B cell (primary cell): Measurements from ENCODE around the gene KNL1. TPM values are rescaled to one million over a fixed set of nuclear protein-coding genes. Genes with fewer than 3 reads are reported as not detected.
"Not testable (repeated sequence)": the region's sequence is repeated elsewhere in the genome, so short reads cannot be mapped to it uniquely, and the experiment has no call there.

Experiments used
- ATAC-seq: fragments of 200-7000 bp; cut with Tn5 transposase; one replicate; pipeline ENCODE4 v1.10.0; 2021; ENCODE audit warnings: low read depth, mild to moderate bottlenecking, moderate number of reproducible peaks, moderate library complexity
- CTCF ChIA-PET: fragments of 350-600 bp; sonication (Branson Sonifier 250); formaldehyde crosslinking; loops from one replicate; lab custom pipeline; 2021; ENCODE audit warnings: antibody characterized with exemption, inconsistent platforms; lab: Charles Lee
- POLR2A ChIA-PET: fragments of 350-600 bp; sonication (Branson Sonifier 250); formaldehyde crosslinking; loops from one replicate; lab custom pipeline; 2021; ENCODE audit warnings: antibody characterized with exemption; lab: Charles Lee
- DNase-seq: peaks from one replicate; pipeline ENCODE4 v3.0.0; 2013
- H2AFZ ChIP-seq: 2 replicates; pipeline ENCODE4 v1.6.1; 2012; ENCODE audit warnings: mild to moderate bottlenecking, low read depth, low read length; ENCODE audit not compliant: insufficient read depth, poor library complexity, severe bottlenecking
- H3K27ac ChIP-seq, 2 donors: 1 replicate in 1 of 2; 2 replicates in 1 of 2; pipeline ENCODE4 v1.5.1; 2012 to 2013; ENCODE audit warnings: low read length in 2 of 2, mild to moderate bottlenecking in 2 of 2, moderate library complexity in 1 of 2
- H3K27me3 ChIP-seq, 4 experiments: fragments of 200-600 bp in 1 of 4; sonication (generic) in 1 of 4; replicated peaks in 1 of 4; 1 replicate in 2 of 4; 2 replicates in 2 of 4; pipeline versions ENCODE4 v1.6.1 to v1.7.0; 2013 to 2016; ENCODE audit warnings: low read length in 3 of 4, mild to moderate bottlenecking in 2 of 4, mixed read lengths in 1 of 4, moderate library complexity in 1 of 4; ENCODE audit not compliant: insufficient read depth in 4 of 4, control insufficient read depth in 3 of 4; ENCODE audit errors: control extremely low read depth in 1 of 4
- H3K36me3 ChIP-seq, 2 experiments: replicated peaks in 1 of 2; 1 replicate in 1 of 2; 2 replicates in 1 of 2; pipeline versions ENCODE4 v1.6.1 to v1.7.1; 2013; ENCODE audit warnings: low read length in 1 of 2; ENCODE audit not compliant: insufficient read depth in 2 of 2, control insufficient read depth in 1 of 2; ENCODE audit errors: control extremely low read depth in 1 of 2, extremely low read depth in 1 of 2
- H3K4me1 ChIP-seq, 2 donors: fragments of 200-600 bp in 1 of 2; sonication (generic) in 1 of 2; 1 replicate in 1 of 2; 2 replicates in 1 of 2; pipeline versions ENCODE4 v1.5.1 to v1.6.1; 2013 to 2017; ENCODE audit warnings: low read length in 2 of 2; ENCODE audit not compliant: control insufficient read depth in 2 of 2, insufficient read depth in 2 of 2
- H3K4me2 ChIP-seq: replicated peaks from 2 replicates; pipeline ENCODE3; 2012; ENCODE audit warnings: mild to moderate bottlenecking, low read depth, low read length; ENCODE audit not compliant: poor library complexity, severe bottlenecking
- H3K4me3 ChIP-seq, 5 experiments: fragments of 200-600 bp in 1 of 5; sonication (generic) in 1 of 5; 1 replicate in 3 of 5; 2 replicates in 2 of 5; pipeline versions ENCODE4 v1.5.1 to v1.7.0; 2011 to 2016; ENCODE audit warnings: low read length in 4 of 5, mild to moderate bottlenecking in 4 of 5, low read depth in 2 of 5, control low read depth in 1 of 5, moderate library complexity in 1 of 5; ENCODE audit not compliant: insufficient read depth in 1 of 5; ENCODE audit errors: control extremely low read depth in 1 of 5, extremely low read depth in 1 of 5
- H3K79me2 ChIP-seq: fragments of 200-600 bp; sonication (generic); one replicate; pipeline ENCODE4 v1.6.0; 2016; ENCODE audit warnings: low read length; ENCODE audit not compliant: control insufficient read depth, insufficient read depth
- H3K9ac ChIP-seq: fragments of 200-600 bp; sonication (generic); 2 replicates; pipeline ENCODE4 v1.6.1; 2017; ENCODE audit warnings: mild to moderate bottlenecking, low read length, moderate library complexity
- H3K9me3 ChIP-seq, 3 donors: one replicate each; pipeline versions ENCODE4 v1.6.1 to v1.7.1; 2013; ENCODE audit warnings: low read length in 2 of 3; ENCODE audit not compliant: control insufficient read depth in 2 of 3, insufficient read depth in 1 of 3; ENCODE audit errors: control extremely low read depth in 1 of 3
- H4K20me1 ChIP-seq: 2 replicates; pipeline ENCODE4 v1.6.0; 2012; ENCODE audit warnings: mild to moderate bottlenecking, low read length; ENCODE audit not compliant: insufficient read depth, control insufficient read depth, poor library complexity, severe bottlenecking
- H3K27ac Mint-ChIP-seq: one replicate; pipeline ENCODE4 v1.8.0; 2021; ENCODE audit warnings: mixed read lengths
- H3K27me3 Mint-ChIP-seq: one replicate; pipeline ENCODE4 v1.8.0; 2021; ENCODE audit warnings: mixed read lengths
- H3K4me1 Mint-ChIP-seq: one replicate; pipeline ENCODE4 v1.8.0; 2021; ENCODE audit warnings: mixed read lengths
- H3K4me3 Mint-ChIP-seq: one replicate; pipeline ENCODE4 v1.8.0; 2021; ENCODE audit warnings: mixed read lengths
- H3K9me3 Mint-ChIP-seq: one replicate; pipeline ENCODE4 v1.8.0; 2022; ENCODE audit warnings: mixed read lengths; ENCODE audit not compliant: insufficient read depth
- CTCF ChIP-seq: fragments of 200-600 bp; IDR thresholded peaks from one replicate; pipeline ENCODE4 v1.8.0; 2022; ENCODE audit warnings: antibody characterized with exemption, mild to moderate bottlenecking
- EZH2 ChIP-seq: IDR thresholded peaks from 2 replicates; pipeline ENCODE4 v1.6.1; 2012; ENCODE audit warnings: borderline replicate concordance, low read depth, mild to moderate bottlenecking, moderate library complexity, low read length; ENCODE audit not compliant: insufficient read depth, poor library complexity, severe bottlenecking
- WGBS: methylation state at CpG from one replicate; pipeline ENCODE4 v1.1.5; 2013; ENCODE audit warnings: missing lambda C conversion rate; ENCODE audit not compliant: insufficient coverage; 5-methylcytosine and 5-hydroxymethylcytosine counted together
- intact Hi-C: fragments of 100-400 bp; cut with micrococcal nuclease; formaldehyde crosslinking; loops from one replicate; pipeline ENCODE4 v1.10.0; 2022
- polyA plus RNA-seq: library from polyadenylated mRNA; depleted of rRNA; stranded (reverse); fragments of >200 nt; gene quantifications from 2 replicates; pipeline ENCODE4 v1.2.3, GENCODE V29; 2012
- total RNA-seq, 2 donors: library from RNA; stranded (reverse); fragments of 120-200 nt in 1 of 2; gene quantifications; 1 replicate in 1 of 2; 2 replicates in 1 of 2; pipeline versions ENCODE4 v1.2.3 to v1.2.4, GENCODE V29; 2013 to 2022

KNL1 gene
- total and polyA plus RNA-seq, 2 donors (not counting 1 experiment from before 2014, with no cell fraction given): 0.91 to 4.0 TPM

- H2AFZ ChIP-seq: no peak overlapping the region
- intact Hi-C loops: no loop called here
- H3K27ac ChIP-seq: no peak overlapping the region
- peaks cover 2% of the 10 kb centered on the region for H4K20me1 ChIP-seq
- WGBS: no CpG with 5 or more reads among the region's 4 CpGs
- H3K9ac ChIP-seq: no peak overlapping the region
- H3K36me3 ChIP-seq: peaks cover 0 to 8% of the 10 kb centered on the region in 2 experiments
- Mint-ChIP-seq H3K4me3 (no peak overlapping the region), H3K27me3 (no peaks in the 10 kb centered on the region), H3K9me3 (no peaks in the 10 kb centered on the region), H3K27ac (no peak overlapping the region), H3K4me1 (no peaks in the 10 kb centered on the region)
- H3K4me2 ChIP-seq: no peak overlapping the region
- TF ChIP-seq EZH2 (no peak), CTCF (no peak)
- no peaks in the 10 kb centered on the region for H3K79me2 ChIP-seq
- ChIA-PET POLR2A (no interaction called here), CTCF (no interaction called here)
- no peaks in the 10 kb centered on the region for H3K4me1 ChIP-seq
- H3K27me3 ChIP-seq: no peaks in the 10 kb centered on the region
- no peak for ATAC-seq
- no peak overlapping the region for H3K4me3 ChIP-seq
- H3K9me3 ChIP-seq: no peaks in the 10 kb centered on the region
- DNase-seq: no peak
These were observed 15.2 kb upstream of the KNL1 start for GRCh38 chr15:40578892-40579291.

GRCh38 chr15:40581796-40582195 is 12.3 kb upstream of the KNL1 start:
- H2AFZ ChIP-seq, H3K4me1 ChIP-seq, H3K36me3 ChIP-seq, H3K27ac ChIP-seq, H3K27me3 Mint-ChIP-seq, ATAC-seq, H3K9ac ChIP-seq, H3K4me3 ChIP-seq, intact Hi-C loops, H3K4me3 Mint-ChIP-seq, H4K20me1 ChIP-seq, H3K27me3 ChIP-seq, H3K4me2 ChIP-seq, H3K27ac Mint-ChIP-seq, H3K79me2 ChIP-seq, DNase-seq, H3K9me3 ChIP-seq, H3K9me3 Mint-ChIP-seq, H3K4me1 Mint-ChIP-seq: not testable (repeated sequence)
- 100% methylated on average over 1 of the region's 2 CpGs for WGBS
- POLR2A ChIA-PET: interaction anchor here (0.7 to 0.8 kb wide), 3 partner anchors 15 to 839 kb away, joined by 3 to 4 read pairs (median 3); no protein-coding TSS in a partner anchor
- CTCF ChIA-PET: interaction anchor here (0.9 kb wide), 1 partner anchor 62 kb away, joined by 4 read pairs; no protein-coding TSS in a partner anchor
